ENCODE results near the gene LGR4.

LGR4 gene

DNA sequence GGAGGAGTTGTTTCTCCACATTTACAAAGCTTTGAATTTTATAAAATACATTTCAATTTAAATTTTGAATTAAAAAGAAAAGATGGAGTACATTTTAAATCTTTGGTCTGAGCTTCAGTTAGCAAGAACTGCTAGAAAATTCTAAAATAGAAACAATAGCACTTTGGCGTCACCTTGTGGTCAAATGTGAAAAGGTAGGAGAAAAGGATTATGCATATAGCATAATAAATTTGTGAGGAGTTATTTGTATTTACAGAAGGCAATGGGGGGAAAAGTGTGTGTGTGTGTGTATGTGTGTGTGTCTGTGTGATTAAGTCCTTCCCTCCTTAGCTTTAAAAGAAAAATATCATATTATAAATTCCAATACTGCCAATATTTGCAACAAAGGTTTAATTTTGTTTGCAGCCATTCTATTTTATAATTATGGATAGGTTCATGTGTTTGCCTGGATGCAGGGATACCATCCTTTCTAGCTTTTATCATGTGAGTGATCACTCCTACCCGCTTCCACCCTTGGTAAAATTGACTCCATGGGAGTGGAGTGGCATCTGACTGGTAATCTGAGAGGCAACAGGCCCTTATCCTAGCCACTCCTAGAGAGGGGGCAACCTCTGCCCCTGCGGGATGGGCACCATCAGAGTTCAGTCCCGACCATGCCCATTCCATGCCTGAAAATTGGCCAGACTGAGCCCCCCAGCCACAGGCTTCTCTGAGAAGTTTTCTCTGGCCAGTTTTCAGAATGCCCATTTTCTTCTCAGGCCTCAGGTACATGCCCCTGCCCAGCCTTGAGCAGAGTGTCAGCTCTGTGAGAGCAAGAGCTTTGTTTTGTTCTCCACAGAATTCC is 13.6 kb upstream of the LGR4 start:
- DNase-seq (ENCODE audit: low read depth, low spot score), result no peak

- DNase-seq (ENCODE audit: low read depth, low spot score), result no peak
These were observed 10.2 kb upstream of the LGR4 start for GRCh38 chr11:27482793-27483192.

- DNase-seq (ENCODE audit: low read depth, low spot score), result no peak
These were observed 9.4 kb upstream of the LGR4 start for GRCh38 chr11:27481992-27482391.

GRCh38 chr11:27477831-27478230 is 5.2 kb upstream of the LGR4 start:
- DNase-seq (ENCODE audit: low read depth, low spot score), result no peak

GRCh38 chr11:27477243-27477642 is 4.7 kb upstream of the LGR4 start:
- DNase-seq (ENCODE audit: low read depth, low spot score), result no peak

DNA sequence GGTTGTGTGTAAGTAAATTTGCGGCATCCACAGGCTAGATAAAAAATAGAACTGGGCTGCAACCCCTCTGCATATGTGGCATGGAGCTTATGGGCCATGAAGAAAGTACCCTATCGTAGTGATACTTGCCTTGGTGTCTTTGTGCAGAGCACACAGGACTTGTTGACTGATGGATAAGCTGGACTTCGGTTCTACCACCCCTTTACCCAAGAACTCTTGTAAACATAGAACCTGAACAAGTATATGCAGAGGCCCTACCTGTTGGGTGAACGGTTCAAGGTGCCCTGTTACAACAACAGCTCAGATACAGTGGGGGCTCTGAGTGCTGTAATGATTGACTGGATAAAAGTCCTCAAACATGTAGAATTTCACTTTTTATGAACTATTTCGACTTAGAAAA is 3.0 kb upstream of the LGR4 start:
- DNase-seq (ENCODE audit: low read depth, low spot score), result no peak

- no peak for DNase-seq (ENCODE audit: low read depth, low spot score)
These were observed 422 bp upstream of the LGR4 start for GRCh38 chr11:27473017-27473406.

- no peak for DNase-seq (ENCODE audit: low read depth, low spot score)
These were observed 797 bp downstream of the LGR4 start for GRCh38 chr11:27471589-27472397.

DNA sequence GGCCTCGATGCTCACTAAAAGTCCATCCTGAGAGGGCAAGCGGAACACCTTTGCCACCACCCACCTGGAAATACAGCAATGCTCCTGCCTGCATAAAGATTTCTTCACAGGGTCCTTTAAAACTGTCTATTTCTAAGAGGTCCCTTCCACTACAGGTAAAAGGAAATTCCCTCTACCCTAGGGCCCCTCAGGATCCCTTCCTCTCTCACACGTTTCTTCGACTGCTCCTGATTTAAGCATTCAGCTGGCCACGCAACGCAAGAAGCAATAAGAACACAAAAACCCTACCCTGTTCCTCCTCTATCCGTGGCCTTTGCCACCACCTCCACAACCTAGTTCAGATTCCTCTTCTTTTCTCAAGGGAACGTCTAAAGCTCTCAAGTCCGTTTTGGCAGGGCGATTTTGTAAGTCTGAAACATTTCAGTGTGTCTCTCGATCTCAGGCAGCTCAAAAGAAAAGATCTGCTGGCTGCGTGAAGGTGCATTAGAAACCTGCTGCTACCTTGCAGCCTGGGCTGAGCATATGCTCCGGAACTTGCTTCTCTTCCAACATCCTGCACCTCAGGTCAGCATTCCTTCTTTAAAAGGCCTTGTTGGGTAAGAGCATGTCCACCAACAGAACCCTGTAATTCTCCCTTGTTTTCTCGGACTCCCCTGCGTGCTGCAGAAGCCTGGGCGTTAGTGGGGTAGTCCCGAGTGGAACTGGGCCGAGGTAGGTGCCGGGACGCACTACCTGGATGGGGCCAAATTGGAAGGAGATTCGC is 1.6 kb downstream of the LGR4 start:
- no peak for DNase-seq (ENCODE audit: low read depth, low spot score)

GRCh38 chr11:27470166-27470565 is 2.4 kb downstream of the LGR4 start:
- no peak for DNase-seq (ENCODE audit: low read depth, low spot score)

DNA sequence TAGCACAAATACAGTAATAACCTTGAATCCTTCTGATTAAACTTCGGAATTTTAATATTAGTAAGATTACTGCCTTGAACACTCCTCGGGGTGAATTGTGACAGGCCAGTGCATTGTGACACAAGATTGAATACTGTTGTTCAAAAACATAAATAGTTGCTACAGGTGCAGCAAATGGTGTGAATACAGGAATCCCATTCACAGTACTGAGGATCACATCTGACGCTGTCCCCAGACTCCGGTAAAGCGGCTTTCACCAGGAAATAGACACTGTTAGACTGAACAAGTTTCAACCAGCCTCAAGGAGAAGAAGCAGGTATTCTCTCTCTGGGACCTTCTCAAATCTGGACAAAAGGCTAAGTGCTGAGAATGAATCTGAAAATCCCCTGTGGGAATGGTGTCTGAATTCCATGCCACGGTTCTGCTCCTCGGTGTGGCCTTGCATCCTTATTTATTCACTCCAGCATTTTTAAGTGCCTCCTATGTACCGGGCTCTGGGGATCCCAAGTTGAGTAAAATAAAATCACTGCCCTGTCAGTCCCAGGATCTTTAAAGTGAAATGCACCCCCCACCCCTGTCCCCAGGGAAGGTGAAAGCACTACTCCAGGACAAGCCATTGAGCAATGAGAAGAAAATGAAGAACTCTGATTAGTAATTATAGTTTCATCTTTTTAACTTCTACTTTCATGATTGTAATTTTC is 3.4 kb downstream of the LGR4 start:
- DNase-seq (ENCODE audit: low read depth, low spot score), result no peak

DNA sequence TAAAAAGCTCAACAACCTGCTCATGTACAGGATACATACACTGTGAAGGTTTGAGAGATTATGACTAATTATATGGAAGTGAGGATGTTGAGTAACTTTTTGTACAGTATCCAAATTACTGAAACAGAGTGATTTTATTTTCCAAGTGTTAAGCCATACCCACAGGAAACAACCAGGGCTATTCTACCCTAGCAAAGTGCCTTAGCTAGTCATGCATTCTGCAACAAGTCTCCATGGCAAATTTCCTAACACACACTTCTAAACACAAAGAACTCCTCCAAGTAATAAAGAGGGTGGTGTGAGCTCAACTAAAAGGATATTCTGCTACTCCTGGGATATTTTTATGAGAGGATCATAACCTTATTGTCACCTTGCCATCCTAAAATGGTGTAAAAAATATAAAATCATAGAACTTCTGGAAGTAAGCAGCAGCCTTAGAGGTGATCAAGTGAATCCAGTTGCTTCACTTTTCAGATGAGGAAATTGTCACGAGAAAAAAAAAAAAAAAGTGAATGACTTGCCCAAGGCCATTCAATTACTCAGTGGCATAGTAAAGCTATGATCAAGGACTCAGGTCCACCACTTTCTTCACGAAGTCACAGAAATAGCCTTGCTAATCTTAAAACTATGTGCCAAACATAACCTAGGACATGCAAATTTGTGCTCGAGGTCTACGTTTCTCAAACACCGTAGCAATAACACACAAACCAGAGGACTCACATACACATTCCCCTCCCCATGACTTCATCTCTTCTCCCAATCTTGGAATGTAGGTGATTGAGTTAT is 4.2 kb downstream of the LGR4 start:
- no peak for DNase-seq (ENCODE audit: low read depth, low spot score)

DNA sequence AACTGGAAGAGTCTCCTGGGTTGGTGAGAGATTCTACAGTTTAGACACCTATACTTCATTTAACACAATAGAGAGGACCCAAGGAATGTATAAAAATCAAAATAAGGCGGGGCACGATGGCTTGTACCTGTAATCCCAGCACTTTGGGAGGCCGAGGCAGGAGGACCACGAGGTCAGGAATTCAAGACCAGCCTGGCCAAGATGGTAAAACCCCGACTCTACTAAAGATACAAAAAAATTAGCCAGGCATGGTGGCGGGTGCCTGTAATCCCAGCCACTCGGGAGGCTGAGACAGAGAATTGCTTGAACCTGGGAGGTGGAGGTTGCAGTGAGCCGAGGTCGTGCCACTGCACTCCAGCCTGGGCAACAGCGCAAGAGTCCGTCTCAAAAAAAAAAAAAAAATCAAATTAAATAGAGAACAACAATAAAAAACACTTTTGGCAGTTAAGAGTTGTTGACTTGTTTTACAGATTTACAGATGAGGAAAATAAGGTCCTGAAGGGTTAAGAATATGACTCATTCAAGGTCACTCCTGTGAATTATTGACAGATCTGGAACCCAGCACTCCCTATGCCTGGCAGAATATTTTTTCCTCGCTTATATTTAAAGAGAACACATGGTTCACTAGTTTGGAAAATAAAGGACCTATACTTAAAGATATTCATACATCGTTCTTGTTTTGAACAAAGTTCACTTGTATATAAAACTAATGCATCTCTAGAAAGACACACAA is 5.2 kb downstream of the LGR4 start:
- no peak for DNase-seq (ENCODE audit: low read depth, low spot score)

DNA sequence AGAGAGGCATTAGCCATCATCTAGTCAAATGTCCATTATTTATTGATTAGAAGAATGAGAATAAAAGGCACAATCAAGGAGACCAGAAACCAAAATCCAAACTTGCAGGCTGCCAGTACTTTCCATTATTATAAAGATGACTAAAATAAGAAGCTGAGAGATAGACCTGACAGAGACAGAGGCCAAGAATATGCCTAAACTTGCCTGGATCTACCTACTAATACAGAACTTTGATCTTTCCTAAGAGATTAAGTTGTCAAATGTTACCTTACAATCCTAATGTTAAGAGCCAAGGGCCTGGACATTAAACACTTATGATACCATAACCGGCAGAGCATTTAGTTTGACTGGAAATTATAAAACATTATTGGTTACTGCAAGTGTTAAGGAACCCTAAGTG is 6.2 kb downstream of the LGR4 start:
- DNase-seq (ENCODE audit: low read depth, low spot score), result no peak

- DNase-seq (ENCODE audit: low read depth, low spot score), result no peak
These were observed 7.0 kb downstream of the LGR4 start for GRCh38 chr11:27465629-27466028.

DNA sequence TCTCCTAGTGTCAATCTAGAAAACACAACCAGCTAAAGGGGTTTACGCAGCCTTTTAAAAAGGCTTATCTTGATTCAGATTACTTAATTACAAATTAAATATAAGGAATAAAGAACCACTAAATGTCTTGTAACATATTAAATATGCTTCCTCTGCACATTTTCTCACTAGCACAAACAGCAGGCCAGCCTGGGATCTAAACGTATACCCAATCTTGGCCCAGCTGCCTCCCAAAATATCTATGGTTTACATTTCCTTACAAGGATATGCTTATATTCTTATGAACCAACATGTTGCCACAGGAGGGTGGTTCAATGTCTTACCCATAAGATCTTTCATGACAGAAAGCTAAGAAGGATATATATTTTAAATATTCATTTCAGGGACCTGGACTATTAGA is 7.7 kb downstream of the LGR4 start:
- DNase-seq (ENCODE audit: low read depth, low spot score), result no peak

GRCh38 chr11:27464289-27464696 is 8.3 kb downstream of the LGR4 start:
- DNase-seq (ENCODE audit: low read depth, low spot score), result no peak

- no peak for DNase-seq (ENCODE audit: low read depth, low spot score)
These were observed 10.0 kb downstream of the LGR4 start for GRCh38 chr11:27462543-27462942.

DNA sequence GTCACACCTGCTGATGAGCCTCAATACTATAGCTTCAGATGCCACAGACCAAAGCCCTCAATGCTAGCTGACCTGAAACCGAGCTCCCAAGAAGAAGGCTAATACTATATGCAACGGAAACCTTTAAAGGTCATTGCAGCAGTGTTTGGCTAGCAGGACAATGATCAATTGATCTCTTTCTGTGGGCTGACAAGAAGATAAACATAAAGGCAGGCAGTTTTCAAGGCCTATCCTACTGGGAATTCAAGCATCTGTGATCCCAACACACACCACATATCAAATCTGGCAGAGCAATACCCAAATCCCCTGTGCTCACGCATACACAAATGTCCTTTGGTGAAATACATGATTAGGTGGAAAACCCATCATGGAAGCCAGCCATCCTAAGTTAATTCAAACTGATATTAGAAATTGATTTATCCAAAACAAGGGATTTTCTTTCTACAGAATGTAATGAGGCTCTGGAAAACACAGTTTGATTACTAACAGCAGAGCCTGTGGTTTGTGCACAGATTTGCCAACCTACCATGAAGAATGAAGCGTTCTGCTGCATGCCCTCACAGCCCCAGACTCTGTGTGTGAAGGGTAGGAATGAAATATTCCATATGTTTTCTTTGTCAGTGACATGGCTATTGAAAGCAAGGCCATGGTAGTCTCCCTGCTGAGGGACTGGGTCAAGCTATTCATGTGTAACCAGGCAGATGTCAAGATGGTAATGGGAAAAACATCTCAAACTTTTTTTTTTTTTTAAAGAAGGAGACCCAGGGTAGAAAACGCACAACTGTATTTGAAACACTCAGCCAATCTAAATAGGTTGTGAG is 12.2 kb downstream of the LGR4 start:
- DNase-seq (ENCODE audit: low read depth, low spot score), result no peak

Data from iPS DF 19.7 (cell line).